Mesenchymal stem cell (in vitro differentiated cells and primary cell): ENCODE measurements around the gene CST4.
A peak's percentile ranks its signal among the peaks of the same experiment; 100 is the strongest.

ENCODE experiments used
- DNase-seq: peaks from one replicate; pipeline ENCODE4 v3.0.0-alpha.2; 2013
- H2AFZ ChIP-seq: one replicate; pipeline ENCODE4 v1.6.1; 2013; ENCODE audit warnings: low read depth, mild to moderate bottlenecking, control low read depth, inconsistent platforms, low read length, moderate library complexity
- H2AK5ac ChIP-seq: 2 replicates; pipeline ENCODE4 v1.6.1; 2013; ENCODE audit warnings: low read length, moderate library complexity, mild to moderate bottlenecking, inconsistent platforms; ENCODE audit not compliant: severe bottlenecking
- H2BK120ac ChIP-seq: one replicate; pipeline ENCODE4 v1.6.1; 2013; ENCODE audit warnings: low read depth, mild to moderate bottlenecking, inconsistent platforms, low read length, moderate library complexity
- H2BK12ac ChIP-seq, 2 experiments: one replicate each; pipeline ENCODE4 v1.6.1; 2013; ENCODE audit warnings: inconsistent platforms in 2 of 2, low read length in 2 of 2, mild to moderate bottlenecking in 2 of 2, moderate library complexity in 2 of 2, control low read depth in 1 of 2
- H2BK15ac ChIP-seq: one replicate; pipeline ENCODE4 v1.6.1; 2013; ENCODE audit warnings: mild to moderate bottlenecking, low read depth, inconsistent platforms; ENCODE audit not compliant: poor library complexity, severe bottlenecking
- H2BK5ac ChIP-seq: 2 replicates; pipeline ENCODE4 v1.6.1; 2013; ENCODE audit warnings: low read depth, mild to moderate bottlenecking, low read length, control low read depth, inconsistent platforms; ENCODE audit not compliant: poor library complexity, severe bottlenecking
- H3K14ac ChIP-seq, 2 experiments: one replicate each; pipeline ENCODE4 v1.6.1; 2013; ENCODE audit warnings: inconsistent platforms in 2 of 2, low read length in 2 of 2, control low read depth in 1 of 2, mild to moderate bottlenecking in 1 of 2, moderate library complexity in 1 of 2
- H3K18ac ChIP-seq, 2 experiments: one replicate each; pipeline ENCODE4 v1.6.1; 2013; ENCODE audit warnings: inconsistent platforms in 2 of 2, low read length in 2 of 2, control low read depth in 1 of 2, low read depth in 1 of 2, mild to moderate bottlenecking in 1 of 2
- H3K23ac ChIP-seq, 2 experiments: one replicate each; pipeline ENCODE4 v1.6.1; 2013; ENCODE audit warnings: inconsistent platforms in 2 of 2, low read length in 2 of 2, mild to moderate bottlenecking in 2 of 2, moderate library complexity in 2 of 2, control low read depth in 1 of 2
- H3K27ac ChIP-seq: 2 replicates; pipeline ENCODE4 v1.5.1; 2013; ENCODE audit warnings: mild to moderate bottlenecking, moderate library complexity, low read length, control low read depth, inconsistent platforms; ENCODE audit not compliant: poor library complexity, severe bottlenecking
- H3K27me3 ChIP-seq, 2 experiments: 2 replicates each; pipeline versions ENCODE4 v1.6.1 to v1.7.0; 2013; ENCODE audit warnings: low read length in 2 of 2, mild to moderate bottlenecking in 2 of 2, moderate library complexity in 2 of 2, control low read depth in 1 of 2, inconsistent platforms in 1 of 2; ENCODE audit not compliant: control insufficient read depth in 1 of 2, insufficient read depth in 1 of 2
- H3K36me3 ChIP-seq, 2 experiments: 2 replicates each; pipeline versions ENCODE4 v1.6.1 to v1.7.0; 2013; ENCODE audit warnings: low read length in 2 of 2, control low read depth in 1 of 2, inconsistent platforms in 1 of 2, low read depth in 1 of 2, mild to moderate bottlenecking in 1 of 2; ENCODE audit not compliant: insufficient read depth in 2 of 2, control insufficient read depth in 1 of 2
- H3K4ac ChIP-seq, 2 experiments: one replicate each; pipeline ENCODE4 v1.6.1; 2013; ENCODE audit warnings: inconsistent platforms in 2 of 2, low read length in 2 of 2, mild to moderate bottlenecking in 2 of 2, moderate library complexity in 2 of 2, control low read depth in 1 of 2, low read depth in 1 of 2
- H3K4me1 ChIP-seq: 2 replicates; pipeline ENCODE4 v1.6.1; 2013; ENCODE audit warnings: low read depth, low read length, control low read depth; ENCODE audit not compliant: control insufficient read depth, insufficient read depth
- H3K4me2 ChIP-seq: 2 replicates; pipeline ENCODE4 v1.6.1; 2013; ENCODE audit warnings: low read length, mild to moderate bottlenecking, inconsistent platforms; ENCODE audit not compliant: poor library complexity, severe bottlenecking
- H3K4me3 ChIP-seq, 2 experiments: 2 replicates each; pipeline versions ENCODE4 v1.5.1 to v1.7.0; 2013; ENCODE audit warnings: low read length in 2 of 2, mild to moderate bottlenecking in 2 of 2, control low read depth in 1 of 2, low read depth in 1 of 2; ENCODE audit not compliant: insufficient read depth in 1 of 2
- H3K79me1 ChIP-seq: replicated peaks from 2 replicates; pipeline ENCODE4 v1.6.1; 2013; ENCODE audit warnings: mild to moderate bottlenecking, control low read depth, low read length, inconsistent platforms; ENCODE audit not compliant: poor library complexity, severe bottlenecking
- H3K9ac ChIP-seq: 2 replicates; pipeline ENCODE4 v1.7.0; 2013; ENCODE audit warnings: mild to moderate bottlenecking, low read length, moderate library complexity
- H3K9me3 ChIP-seq: 2 replicates; pipeline ENCODE4 v1.7.0; 2013; ENCODE audit warnings: mild to moderate bottlenecking, low read length; ENCODE audit not compliant: control insufficient read depth
- H4K8ac ChIP-seq: one replicate; pipeline ENCODE4 v1.6.1; 2013; ENCODE audit warnings: inconsistent platforms, mild to moderate bottlenecking, low read length, moderate library complexity
- H4K91ac ChIP-seq: one replicate; pipeline ENCODE4 v1.6.1; 2013; ENCODE audit warnings: mild to moderate bottlenecking, low read length, inconsistent platforms
- WGBS: methylation state at CpG from one replicate; pipeline ENCODE4 v1.1.7; 2013; ENCODE audit warnings: mixed read lengths; 5-methylcytosine and 5-hydroxymethylcytosine counted together

The CST4 gene

DNA sequence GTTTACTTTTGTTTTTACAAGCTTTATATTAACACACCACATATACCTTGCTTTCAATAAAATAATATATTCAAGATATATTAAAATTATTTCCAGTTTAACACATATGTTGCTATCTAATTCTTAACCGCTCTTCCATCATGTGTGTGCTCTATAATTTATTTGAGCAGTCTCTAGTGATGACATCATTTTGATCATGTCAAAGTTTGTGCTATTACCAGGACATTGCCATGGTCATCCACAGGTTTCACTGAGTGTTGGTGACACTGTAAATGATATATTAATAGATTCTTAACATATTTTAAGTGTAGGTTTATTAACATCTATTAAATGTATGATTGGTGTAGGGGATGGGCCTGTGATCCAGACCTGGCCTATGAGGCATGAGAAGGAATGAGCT, 17.1 kb upstream of the CST4 start:
- no peak for DNase-seq
- Histone ChIP-seq H4K8ac (no peak overlapping the region), H2BK5ac (no peak overlapping the region), H3K27ac (no peak overlapping the region), H3K4me1 (peaks cover 7% of the 10 kb centered on the region), H2AK5ac (no peak overlapping the region), H3K4me2 (no peak overlapping the region), H3K4me3 (no peak overlapping the region), H3K9me3 (no peaks in the 10 kb centered on the region), H3K14ac (no peak overlapping the region), H3K27me3 (peaks cover 0 to 26% of the 10 kb centered on the region in 2 experiments), H2BK120ac (no peak overlapping the region), H3K23ac (no peak overlapping the region), H4K91ac (no peak overlapping the region), H3K79me1 (no peaks in the 10 kb centered on the region), H3K4ac (no peak overlapping the region), H3K18ac (no peak overlapping the region), H2BK12ac (no peak overlapping the region), H3K36me3 (no peaks in the 10 kb centered on the region), H3K9ac (no peak overlapping the region), H2BK15ac (no peak overlapping the region), H2AFZ (no peak overlapping the region)
- no CpG with 5 or more reads among the region's 1 CpG for WGBS

GRCh38 chr20:23702021-23702420, 13.2 kb upstream of the CST4 start:
- no peak overlapping the region for H3K4me2 ChIP-seq
- H3K4me1 ChIP-seq: peaks cover 9% of the 10 kb centered on the region
- DNase-seq: peak; percentile 11
- no peak overlapping the region for H3K23ac ChIP-seq
- no CpG with 5 or more reads among the region's 4 CpGs for WGBS
- no peak overlapping the region for H4K91ac ChIP-seq
- no peaks in the 10 kb centered on the region for H3K36me3 ChIP-seq
- H3K14ac ChIP-seq: no peak overlapping the region
- H3K27me3 ChIP-seq: peaks cover 0 to 13% of the 10 kb centered on the region in 2 experiments
- H2BK12ac ChIP-seq: no peak overlapping the region
- no peak overlapping the region for H2BK5ac ChIP-seq
- H2AK5ac ChIP-seq: no peak overlapping the region
- H3K9ac ChIP-seq: no peak overlapping the region
- no peaks in the 10 kb centered on the region for H3K9me3 ChIP-seq
- H3K18ac ChIP-seq: no peak overlapping the region
- H3K79me1 ChIP-seq: no peaks in the 10 kb centered on the region
- H4K8ac ChIP-seq: no peak overlapping the region
- no peak overlapping the region for H3K4ac ChIP-seq
- H3K4me3 ChIP-seq: no peak overlapping the region
- no peak overlapping the region for H2BK120ac ChIP-seq
- H2BK15ac ChIP-seq: no peak overlapping the region
- no peak overlapping the region for H3K27ac ChIP-seq
- H2AFZ ChIP-seq: no peak overlapping the region

DNA sequence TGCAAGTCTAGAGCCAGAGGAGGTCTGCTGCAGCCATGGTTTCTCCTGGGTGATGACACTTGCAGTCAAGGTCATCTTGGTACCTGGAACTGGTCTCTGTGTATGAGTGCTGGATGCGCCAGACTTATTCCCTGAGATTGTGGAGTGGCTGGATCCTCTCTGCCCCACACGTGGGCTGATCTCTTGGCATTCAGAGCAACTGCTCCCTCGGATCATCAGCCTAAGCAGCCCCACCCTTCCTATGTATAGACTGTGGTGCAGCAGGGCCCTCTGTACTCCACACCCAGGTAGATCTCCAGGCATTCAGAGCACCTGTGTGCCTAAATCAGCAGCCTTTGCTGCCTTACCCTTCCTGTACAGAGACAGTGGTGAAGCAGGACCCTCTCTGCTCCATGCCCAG, 12.1 kb upstream of the CST4 start:
- H3K4me1 ChIP-seq: peaks cover 9% of the 10 kb centered on the region
- H4K91ac ChIP-seq: peak overlapping the region; percentile 4
- DNase-seq: no peak
- peak overlapping the region; percentile 53 for H2AFZ ChIP-seq
- no peaks in the 10 kb centered on the region for H3K9me3 ChIP-seq
- no peak overlapping the region for H3K27ac ChIP-seq
- H2BK5ac ChIP-seq: no peak overlapping the region
- H3K4ac ChIP-seq: no peak overlapping the region
- H2BK12ac ChIP-seq: peak overlapping the region; percentile 29 to 42
- H3K14ac ChIP-seq: peak overlapping the region in 1 of 2 experiments; percentile 91
- WGBS: 92% methylated on average over 3 of the region's 3 CpGs
- H3K9ac ChIP-seq: no peak overlapping the region
- H3K27me3 ChIP-seq: peaks cover 0 to 13% of the 10 kb centered on the region in 2 experiments
- no peak overlapping the region for H3K23ac ChIP-seq
- H2AK5ac ChIP-seq: no peak overlapping the region
- H3K4me3 ChIP-seq: no peak overlapping the region
- no peaks in the 10 kb centered on the region for H3K36me3 ChIP-seq
- no peak overlapping the region for H2BK120ac ChIP-seq
- no peak overlapping the region for H2BK15ac ChIP-seq
- H3K4me2 ChIP-seq: no peak overlapping the region
- no peaks in the 10 kb centered on the region for H3K79me1 ChIP-seq
- peak overlapping the region in 1 of 2 experiments; percentile 91 for H3K18ac ChIP-seq
- H4K8ac ChIP-seq: peak overlapping the region; percentile 45

DNA sequence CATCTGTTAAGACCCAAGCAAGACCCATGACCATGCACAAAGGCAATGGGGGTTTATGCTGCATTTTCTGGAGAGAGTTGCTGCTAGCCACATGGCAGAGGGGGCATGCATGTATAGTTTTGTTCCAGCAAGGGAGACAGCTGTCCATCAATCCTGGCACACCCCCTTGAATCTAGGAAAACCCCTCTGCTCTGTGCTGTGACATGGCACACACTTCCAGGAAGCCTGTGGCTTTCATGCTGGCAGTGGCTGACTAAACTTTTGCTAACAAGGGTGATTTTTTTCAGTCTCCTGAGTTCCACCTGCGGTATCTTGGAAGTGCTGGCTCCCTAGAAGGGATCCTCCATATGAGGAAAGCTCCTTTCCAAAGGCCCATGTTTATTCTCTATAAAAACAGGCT, 9.1 kb upstream of the CST4 start:
- Histone ChIP-seq H4K91ac (peak overlapping the region; percentile 68), H3K9me3 (no peaks in the 10 kb centered on the region), H3K23ac (no peak overlapping the region), H3K4ac (no peak overlapping the region), H2AK5ac (no peak overlapping the region), H3K14ac (no peak overlapping the region), H3K27me3 (peaks cover 0 to 7% of the 10 kb centered on the region in 2 experiments), H2AFZ (no peak overlapping the region), H3K79me1 (no peaks in the 10 kb centered on the region), H3K4me1 (peaks cover 13% of the 10 kb centered on the region), H2BK5ac (no peak overlapping the region), H2BK12ac (no peak overlapping the region), H2BK120ac (no peak overlapping the region), H3K9ac (no peak overlapping the region), H3K27ac (no peak overlapping the region), H3K4me3 (no peak overlapping the region), H4K8ac (peak overlapping the region; percentile 64), H3K18ac (peak overlapping the region in 1 of 2 experiments; percentile 28), H2BK15ac (no peak overlapping the region), H3K4me2 (no peak overlapping the region), H3K36me3 (no peaks in the 10 kb centered on the region)
- no peak for DNase-seq
- 0% methylated on average over 1 of the region's 1 CpG for WGBS
